GM21381 (cell line): Measurements from ENCODE around the gene MBLAC1.
"Not testable (repeated sequence)": the region's sequence is repeated elsewhere in the genome, so short reads cannot be mapped to it uniquely, and the experiment has no call there.

Experiments used
- ATAC-seq: cut with Tn5 transposase; IDR thresholded peaks from one replicate; pipeline ENCODE4 v1.9.1; 2021; ENCODE audit warnings: mild to moderate bottlenecking, moderate library complexity; ENCODE audit not compliant: unreplicated experiment

Gene MBLAC1

GRCh38 chr7:100120733-100121036, 6.1 kb upstream of the MBLAC1 start:
- no peak for ATAC-seq

- no peak for ATAC-seq
These were observed 4.7 kb upstream of the MBLAC1 start for GRCh38 chr7:100122067-100122466.

- no peak for ATAC-seq
These were observed 4.2 kb upstream of the MBLAC1 start for GRCh38 chr7:100122568-100122967.

- ATAC-seq = no peak
These were observed 2.2 kb upstream of the MBLAC1 start for GRCh38 chr7:100124301-100125230.

GRCh38 chr7:100126239-100126930, 382 bp upstream of the MBLAC1 start:
- no peak for ATAC-seq

- no peak for ATAC-seq
These were observed 1.3 kb downstream of the MBLAC1 start for GRCh38 chr7:100127866-100128636.

- no peak for ATAC-seq
These were observed 1.8 kb downstream of the MBLAC1 start for GRCh38 chr7:100128637-100128963.

- not testable (repeated sequence) for ATAC-seq
These were observed 3.4 kb downstream of the MBLAC1 start for GRCh38 chr7:100130220-100130607.

GRCh38 chr7:100130608-100131453, 4.1 kb downstream of the MBLAC1 start:
- no peak for ATAC-seq

- no peak for ATAC-seq
These were observed 5.4 kb downstream of the MBLAC1 start for GRCh38 chr7:100132126-100132525.

GRCh38 chr7:100132697-100133151, 6.0 kb downstream of the MBLAC1 start:
- no peak for ATAC-seq

GRCh38 chr7:100137851-100138760, 11.3 kb downstream of the MBLAC1 start:
- no peak for ATAC-seq

- ATAC-seq = no peak
These were observed 14.8 kb downstream of the MBLAC1 start for GRCh38 chr7:100141555-100141949.

- ATAC-seq = no peak
These were observed 15.7 kb downstream of the MBLAC1 start for GRCh38 chr7:100142461-100142860.

- ATAC-seq = not testable (repeated sequence)
These were observed 19.6 kb downstream of the MBLAC1 start for GRCh38 chr7:100146350-100146749.

GRCh38 chr7:100147278-100147677, 20.5 kb downstream of the MBLAC1 start:
- no peak for ATAC-seq

- ATAC-seq = no peak
These were observed 21.4 kb downstream of the MBLAC1 start for GRCh38 chr7:100148225-100148558.

- peak; percentile 97 for ATAC-seq
These were observed 22.0 kb downstream of the MBLAC1 start, which contains the start of gene LAMTOR4 for GRCh38 chr7:100148559-100149328. Gene LAMTOR4, plus strand, starts transcription at chr7:100148918. Its CDS starts 55 bp downstream, at chr7:100148973.

- ATAC-seq = no peak
These were observed 25.6 kb downstream of the MBLAC1 start for GRCh38 chr7:100152404-100152803.
